Activated T-cell treated with anti-CD3 and anti-CD28 coated beads for 48 hours (primary cell): ENCODE data around the gene MTMR11.
"Not testable (repeated sequence)": the region's sequence is repeated elsewhere in the genome, so short reads cannot be mapped to it uniquely, and the experiment has no call there.

Experiments
- DNase-seq: peaks from one replicate; pipeline ENCODE4 v3.0.0-alpha.2; 2020; ENCODE audit warnings: low read depth

MTMR11 gene, protein sequence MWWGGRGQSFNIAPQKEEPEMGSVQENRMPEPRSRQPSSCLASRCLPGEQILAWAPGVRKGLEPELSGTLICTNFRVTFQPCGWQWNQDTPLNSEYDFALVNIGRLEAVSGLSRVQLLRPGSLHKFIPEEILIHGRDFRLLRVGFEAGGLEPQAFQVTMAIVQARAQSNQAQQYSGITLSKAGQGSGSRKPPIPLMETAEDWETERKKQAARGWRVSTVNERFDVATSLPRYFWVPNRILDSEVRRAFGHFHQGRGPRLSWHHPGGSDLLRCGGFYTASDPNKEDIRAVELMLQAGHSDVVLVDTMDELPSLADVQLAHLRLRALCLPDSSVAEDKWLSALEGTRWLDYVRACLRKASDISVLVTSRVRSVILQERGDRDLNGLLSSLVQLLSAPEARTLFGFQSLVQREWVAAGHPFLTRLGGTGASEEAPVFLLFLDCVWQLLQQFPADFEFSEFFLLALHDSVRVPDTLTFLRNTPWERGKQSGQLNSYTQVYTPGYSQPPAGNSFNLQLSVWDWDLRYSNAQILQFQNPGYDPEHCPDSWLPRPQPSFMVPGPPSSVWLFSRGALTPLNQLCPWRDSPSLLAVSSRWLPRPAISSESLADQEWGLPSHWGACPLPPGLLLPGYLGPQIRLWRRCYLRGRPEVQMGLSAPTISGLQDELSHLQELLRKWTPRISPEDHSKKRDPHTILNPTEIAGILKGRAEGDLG

DNA sequence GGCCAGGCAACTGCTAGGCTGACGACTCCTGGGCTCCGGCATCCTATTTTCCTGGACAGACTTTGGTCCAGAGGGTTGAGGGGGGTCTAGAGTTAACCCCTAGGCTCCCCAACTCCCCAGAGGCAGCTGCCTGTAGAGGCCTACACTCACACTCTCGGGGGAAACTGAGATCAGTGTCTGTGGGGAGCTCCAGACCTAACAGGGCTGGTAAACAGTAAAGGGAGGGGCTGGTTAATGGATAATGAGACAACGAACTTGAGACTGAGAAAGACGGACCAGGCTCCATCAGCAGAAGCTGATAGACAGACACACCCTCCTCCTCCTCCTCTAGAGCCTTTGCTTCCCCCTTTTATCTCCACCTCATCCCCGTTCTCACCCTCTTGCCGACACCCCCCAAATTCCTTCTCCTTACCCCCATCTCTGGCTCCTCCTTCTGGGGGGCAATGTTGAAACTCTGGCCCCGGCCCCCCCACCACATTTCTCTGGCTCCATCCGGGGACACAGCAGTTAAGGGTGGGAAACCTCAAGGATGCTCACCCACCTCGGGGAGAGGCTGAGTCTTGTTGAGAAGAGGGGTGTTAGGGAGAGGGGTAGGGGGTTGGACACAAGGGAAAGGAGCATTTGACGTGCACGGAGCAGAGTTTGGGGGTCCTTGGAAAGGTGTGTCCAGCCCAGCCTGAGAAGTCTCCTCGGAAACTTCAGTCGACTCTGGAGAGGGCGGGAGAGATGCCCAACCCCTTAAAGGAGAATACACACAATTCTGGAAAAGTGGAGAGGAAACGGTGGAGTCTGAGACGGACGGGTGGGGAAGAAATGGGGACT lies at the start of gene MTMR11:
MTMR11 (minus strand) TSS at position 710 of the 822 bp plus-strand sequence; CDS start at position 478, 232 bp downstream.
- DNase-seq: no peak

DNA sequence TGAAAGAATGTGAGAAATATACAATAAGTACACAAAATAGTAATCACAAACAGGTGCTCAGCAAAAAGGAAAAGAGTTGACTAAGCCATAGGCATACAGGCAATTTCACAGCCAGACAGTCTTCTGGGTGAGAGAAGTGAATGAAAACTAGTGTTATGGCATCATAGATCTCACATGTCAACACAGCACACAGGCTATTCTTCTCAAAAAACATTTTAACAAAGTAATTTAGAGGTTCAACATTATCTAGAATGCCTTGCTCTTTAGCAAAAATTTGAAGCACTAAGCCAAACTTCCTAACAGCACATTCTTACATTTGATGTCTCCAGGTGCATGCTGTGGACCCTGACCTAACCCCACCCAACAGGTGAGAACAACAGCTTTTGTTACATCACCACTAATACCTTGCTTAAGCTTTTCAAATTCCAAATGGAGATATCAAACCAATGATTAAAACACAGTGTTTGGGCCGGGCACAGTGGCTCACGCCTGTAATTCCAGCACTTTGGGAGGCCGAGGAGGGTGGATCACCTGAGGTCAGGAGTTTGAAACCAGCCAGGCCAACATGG lies 43.4 kb upstream of the MTMR11 start:
- no peak for DNase-seq

DNA sequence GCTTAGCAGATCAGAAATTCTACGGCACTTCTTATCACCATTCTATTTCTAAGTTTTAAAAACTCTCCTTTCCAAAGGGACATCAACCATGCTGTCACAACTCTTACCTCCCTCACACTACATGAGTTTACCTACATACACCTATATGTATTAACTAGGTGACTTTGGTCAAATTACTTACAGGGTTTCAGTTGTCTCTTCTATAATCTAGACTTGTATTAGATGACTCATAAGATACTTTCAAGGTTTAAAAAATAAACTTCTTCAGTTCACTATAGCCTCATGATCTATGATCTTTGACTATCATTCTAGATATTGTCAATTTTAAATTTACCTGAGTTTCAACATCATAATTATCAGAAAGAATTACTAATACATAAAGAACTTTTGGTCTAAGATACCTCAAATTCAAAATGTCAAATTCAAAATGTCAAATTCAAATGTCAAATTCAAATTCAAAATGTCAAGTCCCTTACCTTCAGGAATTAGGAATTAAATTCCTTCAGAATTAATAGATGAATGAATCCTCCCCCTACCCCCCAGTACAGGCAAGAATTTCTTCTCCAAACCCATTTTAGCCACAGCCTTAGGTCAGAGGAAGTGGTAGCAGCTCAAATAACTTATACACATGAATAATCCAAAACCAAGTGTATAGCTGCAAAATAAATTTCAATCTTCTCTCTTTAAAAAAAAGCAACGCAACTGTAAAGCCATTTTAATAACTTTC lies 42.7 kb upstream of the MTMR11 start:
- no peak for DNase-seq

DNA sequence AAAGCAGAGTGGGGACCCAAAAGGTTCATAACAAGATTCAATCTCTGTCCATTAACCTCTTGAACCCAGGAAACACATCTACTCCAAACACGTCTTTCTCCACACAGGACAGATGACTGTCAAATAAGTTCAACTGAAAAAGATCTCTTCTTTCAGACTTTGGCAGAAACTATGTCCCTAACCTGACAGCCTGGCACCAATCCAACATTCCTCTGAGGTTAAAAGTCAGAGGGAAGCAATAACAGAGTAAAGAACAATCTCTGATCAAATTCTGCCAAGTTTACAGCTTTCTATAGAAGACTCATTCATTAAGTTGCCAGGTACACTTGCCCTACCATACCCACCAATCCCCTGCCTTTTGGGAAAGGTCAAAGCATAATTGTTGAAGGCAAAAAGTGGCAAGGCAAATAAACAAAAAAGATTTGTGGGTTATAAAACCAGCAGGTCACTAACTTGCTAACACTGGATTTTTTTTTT lies 41.9 kb upstream of the MTMR11 start:
- DNase-seq: no peak

DNA sequence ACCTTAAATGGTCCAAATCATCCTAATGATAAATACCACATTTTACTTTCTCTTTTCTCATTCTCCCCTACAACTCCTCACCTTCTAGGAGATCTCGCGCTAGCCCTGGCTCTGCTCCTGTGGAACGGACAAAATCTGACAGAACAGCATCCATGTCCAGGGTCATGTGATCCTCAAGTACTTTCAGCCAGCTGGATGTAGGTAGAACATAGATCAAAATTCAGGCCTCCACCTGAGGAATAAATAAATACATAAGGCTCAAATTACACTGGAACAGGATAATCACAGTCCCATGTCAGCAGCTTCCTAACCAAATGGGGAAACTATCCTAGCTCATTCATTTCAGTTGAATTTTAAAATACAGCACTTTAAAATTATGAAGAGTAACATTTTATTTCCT lies 40.7 kb upstream of the MTMR11 start:
- DNase-seq: no peak

DNA sequence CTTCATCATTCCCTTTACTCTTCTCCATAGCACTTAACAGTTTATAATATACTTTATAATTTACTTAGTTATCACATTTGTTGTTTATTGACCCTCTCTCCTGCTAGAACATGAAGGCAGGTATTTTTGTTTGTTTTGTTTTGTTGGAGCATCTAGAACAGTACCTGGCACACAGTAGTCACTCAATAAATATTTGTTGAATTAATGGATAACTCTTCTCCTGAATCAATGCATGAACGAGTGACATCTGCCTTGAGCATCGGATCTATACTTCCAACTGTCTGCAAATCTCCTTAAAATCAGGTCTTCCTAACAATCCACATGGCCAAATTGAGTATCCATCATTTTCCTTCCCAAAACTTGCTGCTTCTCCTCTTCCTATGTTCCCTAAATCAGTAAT lies 35.9 kb upstream of the MTMR11 start:
- no peak for DNase-seq

DNA sequence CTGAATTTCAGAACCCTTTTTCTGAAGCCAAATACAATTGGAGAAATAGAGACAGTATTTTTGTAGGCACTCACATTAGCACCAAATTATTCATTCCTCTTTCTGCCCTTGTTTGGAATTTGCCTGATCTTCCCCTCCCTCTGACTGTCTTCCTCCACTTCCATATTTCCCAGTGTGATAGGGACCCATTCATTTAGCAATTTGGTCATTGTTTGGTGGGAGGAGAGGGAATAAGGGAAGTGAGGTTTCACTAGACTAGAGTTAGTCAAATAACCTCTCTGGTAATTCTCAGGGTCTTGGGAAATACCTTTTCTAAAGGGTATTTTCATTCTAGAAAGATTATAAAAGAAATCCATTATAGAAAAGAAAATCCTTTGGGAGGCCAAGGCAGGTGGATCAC lies 31.0 kb upstream of the MTMR11 start:
- no peak for DNase-seq

DNA sequence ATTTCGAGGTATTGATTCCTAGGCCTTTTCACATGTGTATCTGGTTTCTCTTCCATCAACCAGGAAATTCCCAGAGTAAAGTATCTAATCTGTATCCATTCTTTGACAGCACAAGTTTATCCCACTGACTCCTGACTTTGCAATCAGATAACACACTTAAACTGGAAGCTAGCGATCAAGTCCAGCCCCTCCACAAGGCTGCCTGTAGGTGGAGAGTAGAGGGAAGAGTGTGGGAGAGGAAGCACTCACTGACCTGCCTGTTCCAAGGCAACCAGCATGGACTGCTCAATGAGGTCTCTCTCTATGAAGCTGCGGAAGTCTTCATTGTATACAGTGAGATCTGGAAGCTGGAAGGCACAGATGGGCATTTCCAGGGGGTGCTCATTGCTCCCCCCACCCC lies 30.4 kb upstream of the MTMR11 start:
- no peak for DNase-seq

DNA sequence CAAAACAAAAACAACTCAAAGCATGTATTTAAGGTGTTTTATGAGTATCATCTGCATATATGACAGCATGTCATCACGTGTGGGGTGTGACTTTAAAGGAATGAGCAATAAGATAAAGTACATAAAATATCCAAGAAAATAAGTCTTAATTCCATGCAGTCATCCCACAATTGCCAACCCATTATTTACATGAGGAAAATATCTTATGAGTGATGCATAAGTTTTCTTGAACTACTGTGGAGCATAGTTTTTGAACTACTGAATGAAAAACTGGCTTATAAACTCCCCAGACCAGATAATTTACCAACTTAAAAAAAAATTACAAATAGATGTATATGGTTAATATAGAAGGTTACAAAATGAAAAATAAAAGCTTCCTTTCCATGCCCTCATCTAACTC lies 29.7 kb upstream of the MTMR11 start:
- DNase-seq: no peak

DNA sequence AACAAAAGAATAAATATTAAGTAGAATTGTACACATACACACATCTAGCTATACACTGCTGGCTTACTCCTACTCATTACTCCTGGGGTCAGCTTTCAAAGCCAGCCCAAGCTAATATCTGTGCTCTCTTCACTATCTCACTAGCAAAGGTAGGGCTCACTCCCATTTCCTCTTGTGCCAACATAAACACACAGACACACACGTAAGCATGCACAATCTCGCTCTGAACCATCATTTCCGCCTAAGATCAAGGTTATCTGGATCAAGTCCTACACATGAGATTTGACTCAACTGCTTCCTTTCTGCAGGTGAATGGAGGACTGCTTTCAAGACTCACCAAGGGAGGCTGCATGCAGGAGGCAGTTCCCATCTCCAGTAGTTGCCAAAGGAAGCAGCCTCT lies 28.8 kb upstream of the MTMR11 start:
- DNase-seq: no peak

DNA sequence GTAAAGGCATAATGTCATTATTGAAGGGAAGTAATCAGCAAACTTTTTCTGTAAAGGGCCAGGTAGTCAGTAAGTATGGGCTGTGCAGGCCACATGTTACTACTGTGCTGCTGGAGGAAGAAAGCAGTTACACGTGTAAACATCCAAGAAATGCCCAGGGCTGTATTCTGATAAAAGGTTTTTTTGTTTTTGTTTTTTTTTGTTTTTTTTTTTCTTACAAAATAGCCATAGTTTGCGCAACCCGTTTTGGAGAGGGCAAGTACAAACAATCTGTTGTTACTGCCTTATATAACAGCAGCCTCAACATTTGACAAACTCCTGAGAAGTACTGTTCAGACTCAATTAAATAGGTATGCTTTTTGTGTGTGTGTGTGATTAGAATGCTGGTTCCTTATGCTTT lies 26.7 kb upstream of the MTMR11 start:
- no peak for DNase-seq

DNA sequence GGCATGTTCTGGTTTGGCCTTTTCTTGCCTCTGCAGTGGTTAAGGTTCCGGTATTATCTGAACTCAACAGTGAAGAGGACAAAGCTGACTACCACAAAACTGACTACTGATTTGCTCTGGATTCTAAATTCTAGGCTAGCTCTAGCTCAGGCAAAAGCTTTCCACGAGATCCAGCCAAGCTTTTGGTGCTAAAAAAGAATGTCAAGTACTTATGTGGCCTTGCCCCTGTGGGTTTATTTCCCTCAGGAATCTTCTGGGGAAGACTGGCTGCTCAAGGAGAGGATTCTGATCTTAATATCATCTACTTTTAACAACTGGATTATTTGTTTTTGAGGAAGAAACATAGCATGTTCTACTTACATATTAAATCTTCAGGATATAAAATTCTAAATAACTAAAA lies 26.1 kb upstream of the MTMR11 start:
- DNase-seq: no peak

DNA sequence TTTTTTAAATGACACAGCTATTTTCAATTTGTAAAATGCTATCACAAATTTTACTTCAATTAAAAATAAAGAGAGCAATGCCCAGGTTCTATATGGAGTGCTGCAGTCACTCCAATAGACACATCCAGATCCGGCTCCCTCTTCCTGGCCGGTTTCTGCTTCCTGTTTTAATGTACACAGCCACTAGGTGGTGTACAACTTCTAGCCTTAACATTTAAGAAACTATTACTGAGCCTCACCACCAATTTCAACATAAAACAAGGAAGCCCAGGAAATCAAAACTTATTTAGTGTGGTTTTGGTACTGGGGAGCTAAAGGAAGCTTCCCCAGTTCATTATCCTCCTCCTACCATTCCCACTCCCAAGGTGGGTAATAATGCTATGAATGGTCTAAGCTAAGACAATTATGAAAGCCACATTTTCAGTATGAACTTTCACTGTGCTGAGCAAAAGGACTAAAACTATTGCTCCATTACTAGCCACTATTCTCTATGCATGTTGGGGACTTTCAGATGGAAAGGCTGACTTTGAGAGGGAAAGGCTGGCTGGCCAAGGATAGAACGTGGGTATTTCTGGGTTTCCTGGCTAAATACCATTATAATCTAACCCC lies 25.5 kb upstream of the MTMR11 start:
- DNase-seq: no peak

DNA sequence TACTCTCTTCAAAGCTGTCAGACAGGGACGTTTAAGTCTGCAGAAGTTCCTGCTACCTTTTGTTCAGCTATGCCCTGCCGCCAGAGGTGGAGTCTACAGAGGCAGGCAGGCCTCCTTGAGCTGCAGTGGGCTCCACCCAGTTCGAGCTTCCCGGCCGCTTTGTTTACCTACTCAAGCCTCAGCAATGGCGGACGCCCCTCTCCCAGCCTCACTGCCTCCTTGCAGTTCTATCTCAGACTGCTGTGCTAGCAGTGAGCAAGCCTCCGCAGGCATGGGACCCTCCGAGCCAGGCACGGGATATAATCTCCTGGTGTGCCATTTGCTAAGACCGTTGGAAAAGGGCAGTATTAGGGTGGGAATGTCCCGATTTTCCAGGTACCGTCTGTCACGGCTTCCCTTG lies 20.9 kb upstream of the MTMR11 start:
- not testable (repeated sequence) for DNase-seq

DNA sequence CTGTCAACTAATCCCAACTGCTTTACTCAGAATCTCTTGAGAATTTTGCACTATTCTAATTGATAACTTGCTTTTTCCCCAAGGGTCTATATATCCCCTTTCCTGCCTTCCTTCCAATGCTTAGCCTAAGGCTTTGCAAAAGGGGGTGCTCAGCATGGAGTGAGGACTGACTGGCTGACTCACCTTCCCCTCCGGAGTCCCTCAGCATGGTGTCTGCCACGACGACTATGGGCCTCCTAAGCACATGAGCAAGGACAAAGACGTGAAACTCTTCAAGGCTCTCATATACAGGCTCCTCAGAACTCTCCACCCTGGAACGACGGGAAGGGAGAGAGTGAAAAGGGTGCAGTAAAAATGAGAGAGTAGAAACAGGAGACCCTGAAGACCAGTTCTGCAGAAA lies 13.2 kb upstream of the MTMR11 start:
- no peak for DNase-seq

DNA sequence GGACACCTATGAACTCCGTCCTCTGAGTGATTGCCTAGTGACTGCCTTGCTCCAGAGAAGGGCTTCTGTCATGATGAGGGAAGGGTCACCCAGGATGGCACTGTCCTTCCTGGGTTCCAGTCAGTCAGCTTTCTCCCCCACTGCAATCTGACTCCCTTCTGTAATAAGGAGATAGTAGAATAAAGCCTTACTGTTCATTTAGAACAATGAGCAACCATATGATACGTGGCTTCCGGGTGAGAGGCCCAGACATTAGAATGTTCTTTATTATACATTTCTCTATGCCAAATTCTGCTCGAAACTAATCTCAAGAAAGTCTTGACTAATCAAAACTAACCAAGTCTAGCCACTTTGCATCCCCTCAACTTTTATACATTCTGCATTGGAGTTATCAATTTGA lies 8.5 kb upstream of the MTMR11 start:
- DNase-seq: no peak

DNA sequence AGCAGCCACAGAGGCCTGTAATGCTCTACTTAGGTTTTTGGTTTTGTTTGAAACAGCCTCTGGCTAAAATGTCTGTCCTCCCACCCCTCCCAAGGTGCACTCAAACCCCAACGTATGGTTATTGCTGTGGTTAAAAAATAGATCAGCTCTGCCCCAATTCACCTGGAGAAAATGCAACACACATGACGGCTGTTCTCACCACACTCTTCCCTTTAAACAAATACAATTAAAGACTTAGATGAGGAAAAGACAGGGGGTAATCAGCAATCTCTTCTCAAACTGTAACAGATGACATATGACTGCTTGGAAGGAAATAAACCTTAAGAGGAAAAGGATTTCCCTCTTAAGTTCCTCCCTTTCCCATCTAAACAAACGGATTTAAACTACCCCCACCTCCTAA lies 6.2 kb upstream of the MTMR11 start:
- DNase-seq: no peak

DNA sequence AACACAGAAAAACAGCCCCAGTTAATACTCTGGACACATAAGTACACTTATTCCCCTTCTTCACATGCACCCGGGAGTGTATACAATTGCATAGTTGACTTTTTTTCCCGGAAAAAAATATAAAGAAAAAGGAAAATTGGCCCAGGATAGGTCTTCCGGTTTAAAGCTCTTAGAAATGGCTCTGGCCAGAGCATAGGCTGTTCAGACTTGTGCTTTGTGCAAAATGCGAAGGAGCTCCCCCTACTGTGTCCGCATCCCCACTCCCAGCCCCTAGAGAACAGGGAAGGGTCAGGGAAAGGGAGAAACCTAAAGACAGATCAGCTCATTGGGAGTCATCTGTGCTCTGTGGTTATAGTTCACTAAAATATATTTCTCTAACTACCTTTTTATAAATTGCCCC lies 5.5 kb upstream of the MTMR11 start:
- DNase-seq: no peak

DNA sequence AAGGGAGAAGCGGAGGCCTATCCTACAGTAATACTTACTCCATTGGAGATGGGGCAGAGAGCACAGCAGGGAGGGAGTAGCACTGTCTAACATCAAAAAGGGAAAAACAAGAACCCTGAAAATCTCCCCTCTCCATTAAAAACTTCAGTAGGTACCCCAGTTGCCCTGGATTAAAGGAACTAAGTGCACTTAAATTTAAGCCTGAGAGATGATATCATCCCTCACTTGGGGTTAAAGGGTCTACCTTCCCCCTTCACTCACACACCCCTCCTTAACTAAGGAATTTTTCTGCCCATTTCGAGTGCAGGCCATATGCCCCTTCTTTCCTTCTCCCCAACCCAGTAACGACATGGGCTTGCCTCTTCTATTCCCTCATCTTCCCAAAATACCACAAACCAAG lies 3.7 kb upstream of the MTMR11 start:
- no peak for DNase-seq

DNA sequence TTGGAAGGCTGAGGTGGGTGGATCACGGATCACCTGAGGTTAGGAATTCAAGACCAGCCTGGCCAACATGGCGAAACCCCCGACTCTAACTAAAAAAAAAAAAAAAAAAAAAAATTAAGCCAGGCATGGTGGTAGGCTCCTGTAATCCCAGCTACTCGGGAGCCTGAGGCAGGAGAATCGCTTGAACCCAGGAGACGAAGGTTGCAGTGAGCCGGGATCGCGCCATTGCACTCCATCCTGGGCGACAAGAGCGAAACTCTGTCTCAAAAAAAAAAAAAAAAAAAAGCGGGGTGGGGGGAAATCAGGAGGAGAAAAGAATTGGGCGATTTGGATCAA lies 2.0 kb upstream of the MTMR11 start:
- DNase-seq: not testable (repeated sequence)

DNA sequence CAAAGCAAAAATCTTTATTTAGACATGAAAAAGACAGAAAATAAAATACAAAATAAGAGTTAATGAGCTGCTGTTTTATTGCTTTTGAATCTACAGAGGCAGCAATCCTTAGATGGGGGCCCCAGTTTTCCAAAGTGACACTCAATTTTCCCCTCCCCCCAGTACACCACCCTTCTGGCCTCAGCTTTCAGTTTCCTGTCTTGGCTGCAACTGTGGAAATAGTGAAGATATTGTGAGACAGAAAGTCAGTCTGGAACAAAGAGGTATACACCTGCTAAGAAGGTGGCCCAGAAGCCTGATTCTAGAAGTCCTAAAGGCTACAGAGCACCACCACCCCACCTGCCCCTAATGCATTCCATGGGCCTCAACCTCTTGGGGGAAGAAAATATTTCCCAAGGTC lies 1.1 kb upstream of the MTMR11 start:
- no peak for DNase-seq
